Testis (tissue), 3 donors: ENCODE data around the gene STAT5B. TPM values are rescaled to one million over a fixed set of nuclear protein-coding genes. Genes with fewer than 3 reads are reported as not detected.

Source experiments
- DNase-seq: peaks from one replicate; pipeline ENCODE4 v3.0.0-alpha.2; 2019
- H3K27ac ChIP-seq, 2 donors: fragments of 200-600 bp; sonication (generic); one replicate each; pipeline ENCODE4 v1.5.1; 2019
- H3K27me3 ChIP-seq: fragments of 200-600 bp; sonication (generic); one replicate; pipeline ENCODE4 v1.5.1; 2019
- H3K36me3 ChIP-seq: fragments of 200-600 bp; sonication (generic); one replicate; pipeline ENCODE4 v1.5.1; 2017; ENCODE audit warnings: low read depth; ENCODE audit errors: missing control alignments
- H3K4me1 ChIP-seq: fragments of 200-600 bp; sonication (generic); one replicate; pipeline ENCODE4 v1.5.1; 2019
- H3K4me3 ChIP-seq, 2 donors: fragments of 200-600 bp; sonication (generic); one replicate each; pipeline ENCODE4 v1.5.1; 2017 to 2019
- H3K9me3 ChIP-seq: fragments of 200-600 bp; sonication (generic); one replicate; pipeline ENCODE4 v1.5.1; 2017
- POLR2A ChIP-seq: fragments of 450-650 bp; IDR thresholded peaks from one replicate; pipeline ENCODE4 v1.6.1; 2017; ENCODE audit warnings: antibody characterized with exemption, mild to moderate bottlenecking, moderate library complexity
- WGBS, 2 donors: methylation state at CpG; one replicate each; pipeline ENCODE4 v1.1.5; 2018; 5-methylcytosine and 5-hydroxymethylcytosine counted together
- intact Hi-C: fragments of 100-400 bp; cut with DNase I; formaldehyde crosslinking; loops from one replicate; pipeline ENCODE4 v1.15.1; 2023; ENCODE audit warnings: low total_unique reads
- polyA plus RNA-seq: library from polyadenylated mRNA; stranded (reverse); fragments of 350-450 nt; fragmentation: Illumina TruSeq; extraction: RNeasy Lipid Tissue Mini Kit (QIAGEN cat#74804); gene quantifications from one replicate; pipeline ENCODE4 v1.2.3, GENCODE V29; 2014; ENCODE audit warnings: low read depth, low replicate concordance; ENCODE audit not compliant: insufficient read depth
- total RNA-seq, 2 donors: library from RNA; depleted of rRNA; stranded (reverse); fragments of >200 nt; gene quantifications; one replicate each; pipeline ENCODE4 v1.2.3, GENCODE V29; 2016
- TF ChIP-seq, protein P1 (sequence below), 3 experiments: fragments of 450-650 bp in 2 of 3; fragments of 200-600 bp in 1 of 3; sonication (generic) in 1 of 3; IDR thresholded peaks; one replicate each; pipeline ENCODE4 v1.5.1; 2016 to 2019; ENCODE audit warnings: antibody characterized with exemption in 3 of 3, mild to moderate bottlenecking in 2 of 3, moderate library complexity in 1 of 3

The STAT5B gene
- total and polyA plus RNA-seq, 3 donors from 2014 or later, result 65.9 to 81.5 (median 66.0) TPM

DNA sequence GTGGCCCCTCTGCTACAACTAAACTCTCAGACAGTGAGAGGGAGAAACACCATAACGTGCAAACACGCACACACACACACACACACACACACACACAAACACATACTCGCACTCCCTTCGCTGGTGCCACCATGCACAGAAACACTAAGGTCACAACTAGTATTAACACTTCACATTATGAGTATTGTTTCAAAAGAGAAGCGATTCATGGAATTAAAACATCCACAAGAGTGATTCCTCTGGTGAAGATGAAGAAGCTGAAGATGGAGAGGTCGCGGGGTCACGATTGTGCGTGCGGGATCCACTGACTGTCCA lies 74.8 kb downstream of the STAT5B start:
- 83 to 86% methylated on average over 10 of the region's 10 CpGs for WGBS, 2 donors
- H3K27ac ChIP-seq, result peak overlapping the region in 1 of 2 donors; percentile 64

DNA sequence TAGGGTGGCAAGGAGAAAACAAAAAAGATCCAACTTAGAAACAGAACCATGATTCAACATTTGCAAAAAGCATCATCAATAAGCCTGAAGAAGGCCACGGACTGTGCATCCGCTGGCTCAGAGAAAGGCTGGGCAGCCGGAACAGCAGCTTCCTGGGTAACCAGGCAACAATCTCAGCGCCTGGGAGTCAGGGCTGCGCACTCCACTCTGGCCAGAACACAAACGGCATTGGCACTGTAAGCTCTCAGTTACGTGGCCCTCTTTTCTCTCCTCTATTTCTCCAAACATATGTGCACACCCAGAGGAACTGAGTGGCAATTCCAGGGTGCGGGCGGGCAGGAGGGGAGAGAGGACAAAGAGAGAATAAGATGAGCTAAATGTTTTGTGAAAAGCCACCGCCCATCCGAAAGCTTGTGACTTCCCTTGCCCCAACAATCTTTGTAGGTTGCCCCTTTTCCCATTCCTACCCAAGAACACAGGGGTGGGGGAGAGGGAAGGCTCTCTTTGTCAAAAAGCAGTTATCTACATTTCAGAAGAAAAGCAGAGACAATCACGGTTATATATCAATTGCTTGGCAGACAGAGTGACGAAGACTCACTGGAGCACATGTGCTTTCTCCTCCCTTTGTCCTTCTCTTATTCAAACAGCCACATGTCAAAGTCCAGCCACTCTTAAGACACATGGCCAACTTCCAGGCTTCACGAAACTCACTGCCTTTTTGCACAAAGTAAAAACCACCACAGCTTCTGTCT lies 75.3 kb downstream of the STAT5B start:
- Histone ChIP-seq H3K27me3 (no peaks in the 10 kb centered on the region), H3K36me3 (no peaks in the 10 kb centered on the region), H3K27ac (peak overlapping the region in 1 of 2 donors; percentile 64), H3K9me3 (no peaks in the 10 kb centered on the region), H3K4me1 (peaks cover 17% of the 10 kb centered on the region), H3K4me3 (no peak overlapping the region)
- 31 to 52% methylated on average over 14 of the region's 14 CpGs for WGBS, 2 donors
- intact Hi-C loops, result no loop called here
- DNase-seq, result peak; percentile 87
- TF ChIP-seq, protein P1, sequence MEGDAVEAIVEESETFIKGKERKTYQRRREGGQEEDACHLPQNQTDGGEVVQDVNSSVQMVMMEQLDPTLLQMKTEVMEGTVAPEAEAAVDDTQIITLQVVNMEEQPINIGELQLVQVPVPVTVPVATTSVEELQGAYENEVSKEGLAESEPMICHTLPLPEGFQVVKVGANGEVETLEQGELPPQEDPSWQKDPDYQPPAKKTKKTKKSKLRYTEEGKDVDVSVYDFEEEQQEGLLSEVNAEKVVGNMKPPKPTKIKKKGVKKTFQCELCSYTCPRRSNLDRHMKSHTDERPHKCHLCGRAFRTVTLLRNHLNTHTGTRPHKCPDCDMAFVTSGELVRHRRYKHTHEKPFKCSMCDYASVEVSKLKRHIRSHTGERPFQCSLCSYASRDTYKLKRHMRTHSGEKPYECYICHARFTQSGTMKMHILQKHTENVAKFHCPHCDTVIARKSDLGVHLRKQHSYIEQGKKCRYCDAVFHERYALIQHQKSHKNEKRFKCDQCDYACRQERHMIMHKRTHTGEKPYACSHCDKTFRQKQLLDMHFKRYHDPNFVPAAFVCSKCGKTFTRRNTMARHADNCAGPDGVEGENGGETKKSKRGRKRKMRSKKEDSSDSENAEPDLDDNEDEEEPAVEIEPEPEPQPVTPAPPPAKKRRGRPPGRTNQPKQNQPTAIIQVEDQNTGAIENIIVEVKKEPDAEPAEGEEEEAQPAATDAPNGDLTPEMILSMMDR (IDR thresholded peaks at IDR 0.05), result no peak
- no peak for TF ChIP-seq POLR2A

More for the DNA sequence above, 74.8 kb downstream of the STAT5B start:
- DNase-seq, result no peak
- Histone ChIP-seq H3K36me3 (no peaks in the 10 kb centered on the region), H3K4me1 (peaks cover 17% of the 10 kb centered on the region), H3K9me3 (no peaks in the 10 kb centered on the region), H3K27me3 (no peaks in the 10 kb centered on the region), H3K4me3 (no peak overlapping the region)
- intact Hi-C loops, result no loop called here
- TF ChIP-seq, protein P1 (IDR thresholded peaks at IDR 0.05), result no peak
- no peak for TF ChIP-seq POLR2A

DNA sequence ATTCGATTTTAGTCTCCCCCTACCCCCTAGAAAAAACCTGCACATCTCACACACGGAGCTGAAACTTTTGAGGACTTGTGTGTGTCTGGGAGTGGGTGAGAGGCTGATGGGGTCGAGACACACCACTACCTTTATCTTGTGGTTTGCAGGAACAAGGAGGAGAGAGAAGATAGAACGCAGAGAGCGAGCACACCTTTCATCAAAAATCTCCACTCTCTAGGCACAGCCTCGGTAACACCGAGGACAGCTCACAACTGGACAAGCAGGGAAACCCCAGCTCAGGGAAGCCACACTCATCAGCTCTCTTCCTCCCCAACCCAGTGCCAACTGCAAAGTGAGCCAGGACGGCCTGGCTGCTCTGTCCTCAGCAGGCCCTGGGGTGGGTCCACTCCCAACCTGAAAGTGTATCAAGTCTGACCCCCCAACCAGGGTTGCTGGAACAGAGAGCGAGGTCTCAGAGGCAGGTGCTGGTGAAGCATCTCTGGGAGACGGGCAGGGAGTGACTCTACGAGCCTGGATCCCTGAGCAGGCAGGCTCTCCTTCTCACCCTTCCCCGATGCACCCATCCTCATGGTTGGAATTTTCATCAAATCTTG lies 76.7 kb downstream of the STAT5B start:
- H3K4me3 ChIP-seq, result no peak overlapping the region
- no peaks in the 10 kb centered on the region for H3K27me3 ChIP-seq
- H3K27ac ChIP-seq, result peak overlapping the region in 1 of 2 donors; percentile 39
- H3K36me3 ChIP-seq, result no peaks in the 10 kb centered on the region
- no peak for DNase-seq
- WGBS, 2 donors, result 86 to 87% methylated on average over 11 to 12 of the region's 12 CpGs
- TF ChIP-seq, protein P1 (IDR thresholded peaks at IDR 0.05), result no peak
- TF ChIP-seq POLR2A, result no peak
- peaks cover 17% of the 10 kb centered on the region for H3K4me1 ChIP-seq
- intact Hi-C loops, result no loop called here
- no peaks in the 10 kb centered on the region for H3K9me3 ChIP-seq

DNA sequence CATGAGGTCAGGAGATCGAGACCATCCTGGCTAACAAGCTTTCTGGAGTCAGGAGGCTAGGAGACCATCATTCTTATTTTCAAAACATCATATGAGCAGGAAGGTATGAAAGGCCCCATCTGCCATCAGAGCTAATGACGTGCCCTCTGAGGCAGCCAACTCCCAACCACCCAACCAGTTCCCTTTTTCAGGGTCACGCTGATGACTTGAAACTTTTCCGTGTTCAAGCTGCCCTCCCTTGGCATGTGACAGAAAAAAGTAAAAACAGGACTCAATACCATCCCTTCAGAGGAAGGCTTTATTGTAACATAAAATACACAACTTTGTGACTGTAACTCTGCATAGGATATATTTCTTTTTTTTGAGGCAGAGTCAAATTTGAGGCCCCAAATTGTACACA lies 77.3 kb downstream of the STAT5B start:
- no peak for DNase-seq
- TF ChIP-seq POLR2A, result no peak
- TF ChIP-seq, protein P1 (IDR thresholded peaks at IDR 0.05), result no peak

More for the DNA sequence above, 77.3 kb downstream of the STAT5B start:
- H3K9me3 ChIP-seq, result no peaks in the 10 kb centered on the region
- H3K27me3 ChIP-seq, result no peaks in the 10 kb centered on the region
- peaks cover 17% of the 10 kb centered on the region for H3K4me1 ChIP-seq
- intact Hi-C loops, result no loop called here
- H3K36me3 ChIP-seq, result no peaks in the 10 kb centered on the region
- WGBS, 2 donors, result 43 to 75% methylated on average over 4 of the region's 4 CpGs
- no peak overlapping the region for H3K4me3 ChIP-seq
- H3K27ac ChIP-seq, result peak overlapping the region; percentile 39 to 61
